Measurements from ENCODE around the gene LY86.

- TF ChIP-seq TCF7 (IDR thresholded peaks at IDR 0.05; ENCODE audit: borderline replicate concordance) = no peak
- peak; percentile 86 to 98 (median 91); a peak in 5 of 6 replicates for TF ChIP-seq CTCF (IDR thresholded peaks at IDR 0.05 in 2 of 3, conservative IDR thresholded peaks at IDR 0.05 in 1 of 3; ENCODE audit: control insufficient read depth in 2 of 3, extremely low read depth in 1 of 3, insufficient read depth in 1 of 3, low read depth in 3 of 3, low read length in 3 of 3)
- TF ChIP-seq RBBP5 (conservative IDR thresholded peaks at IDR 0.05) = no peak
- TF ChIP-seq SKIL (IDR thresholded peaks at IDR 0.05; ENCODE audit: low read depth, poor library complexity, severe bottlenecking) = peak; percentile 65
- TF ChIP-seq POLR2AphosphoS5 (IDR thresholded peaks at IDR 0.05; ENCODE audit: low read length) = no peak
- no peak for TF ChIP-seq NR2C1 (IDR thresholded peaks at IDR 0.05)
- peak; percentile 93 for TF ChIP-seq ATF2 (IDR thresholded peaks at IDR 0.05; ENCODE audit: low read length)
- no peak for TF ChIP-seq ZZZ3 (IDR thresholded peaks at IDR 0.05; ENCODE audit: control insufficient read depth, insufficient read length, low read depth)
- no peak for TF ChIP-seq SREBF2 (IDR thresholded peaks at IDR 0.05; ENCODE audit: low read length)
Measured at GRCh38 chr6:6547110-6547879, 41.2 kb upstream of the LY86 start.

All from GM12878 (cell line).